GM18511 (cell line): Measurements from ENCODE around the gene CC2D2A.
"Not testable (repeated sequence)": the region's sequence is repeated elsewhere in the genome, so short reads cannot be mapped to it uniquely, and the experiment has no call there.

Experiments
- ATAC-seq: cut with Tn5 transposase; IDR thresholded peaks from one replicate; pipeline ENCODE4 v1.9.1; 2021; ENCODE audit warnings: mild to moderate bottlenecking, moderate library complexity; ENCODE audit not compliant: unreplicated experiment

Gene CC2D2A

DNA sequence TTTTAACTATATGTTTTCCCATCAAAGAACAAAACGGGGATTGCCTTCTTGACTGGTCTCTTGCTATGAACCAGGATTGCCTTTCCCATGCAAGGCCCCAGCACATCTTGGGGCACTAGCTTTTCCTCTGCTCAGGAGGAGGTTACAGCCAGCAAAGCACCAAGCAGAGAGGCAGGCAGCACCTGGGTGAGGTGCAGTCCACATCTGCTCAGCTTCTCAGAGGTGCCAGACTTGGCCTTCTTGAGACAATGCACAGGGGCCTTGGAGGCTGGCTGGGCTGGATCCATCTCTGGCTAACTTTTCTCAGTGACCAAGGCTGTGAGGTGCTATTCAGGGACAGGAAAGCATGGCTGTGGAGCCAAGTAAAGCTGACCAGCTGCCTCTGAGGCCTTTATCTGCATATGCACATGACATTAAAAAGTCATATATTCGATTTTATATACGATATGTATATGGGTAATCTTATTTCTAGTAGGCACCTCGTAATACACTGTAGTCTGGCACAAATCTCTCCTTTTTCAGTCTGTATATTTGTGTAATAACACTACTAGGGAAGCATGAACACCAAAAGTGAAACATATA lies 86.9 kb downstream of the CC2D2A start:
- no peak for ATAC-seq

- ATAC-seq = no peak
Observed at GRCh38 chr4:15557786-15558550, 88.3 kb downstream of the CC2D2A start.

DNA sequence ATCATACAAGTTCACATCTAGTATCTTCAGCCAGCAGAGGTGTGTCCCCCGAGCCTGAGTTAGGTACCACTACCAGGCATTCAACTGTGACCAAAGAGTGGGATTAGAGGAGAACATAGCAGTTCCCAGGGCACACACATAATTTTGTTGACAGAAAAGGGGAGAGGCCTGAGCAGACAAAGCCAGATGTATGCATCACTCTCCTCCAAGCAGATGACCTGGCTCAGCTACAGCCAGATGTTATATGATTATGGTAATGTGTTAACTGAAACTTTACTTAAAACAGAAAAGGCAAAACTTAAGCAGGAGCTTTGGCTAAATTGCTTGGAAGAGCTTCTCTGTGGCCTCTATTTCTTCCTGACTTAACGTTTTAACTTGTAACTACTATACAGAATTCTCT lies 88.9 kb downstream of the CC2D2A start:
- no peak for ATAC-seq

- no peak for ATAC-seq
Observed at GRCh38 chr4:15562114-15562513, 92.4 kb downstream of the CC2D2A start.

GRCh38 chr4:15562623-15563022 lies 92.9 kb downstream of the CC2D2A start:
- ATAC-seq = no peak

- no peak for ATAC-seq
Observed at GRCh38 chr4:15563871-15564270, 94.2 kb downstream of the CC2D2A start.

DNA sequence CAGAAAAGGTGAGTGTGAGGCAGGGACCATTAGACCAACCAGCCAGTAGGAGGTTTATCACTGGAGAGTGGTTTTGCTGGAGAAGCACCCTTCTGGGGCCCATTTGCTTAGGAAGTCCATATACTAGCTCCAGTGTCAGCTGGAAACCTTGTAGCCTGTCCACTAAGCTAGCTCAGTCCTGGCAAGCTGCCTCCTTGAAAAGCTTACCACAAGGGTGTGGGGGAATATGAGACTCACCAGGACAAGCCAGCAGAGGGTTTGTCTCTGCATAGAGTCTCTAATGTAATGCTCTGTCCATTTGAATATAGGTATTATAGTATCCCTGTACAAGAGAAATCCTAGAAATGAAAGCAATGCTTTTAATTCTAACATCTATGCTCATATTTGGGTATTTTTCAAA lies 99.1 kb downstream of the CC2D2A start:
- ATAC-seq = no peak

DNA sequence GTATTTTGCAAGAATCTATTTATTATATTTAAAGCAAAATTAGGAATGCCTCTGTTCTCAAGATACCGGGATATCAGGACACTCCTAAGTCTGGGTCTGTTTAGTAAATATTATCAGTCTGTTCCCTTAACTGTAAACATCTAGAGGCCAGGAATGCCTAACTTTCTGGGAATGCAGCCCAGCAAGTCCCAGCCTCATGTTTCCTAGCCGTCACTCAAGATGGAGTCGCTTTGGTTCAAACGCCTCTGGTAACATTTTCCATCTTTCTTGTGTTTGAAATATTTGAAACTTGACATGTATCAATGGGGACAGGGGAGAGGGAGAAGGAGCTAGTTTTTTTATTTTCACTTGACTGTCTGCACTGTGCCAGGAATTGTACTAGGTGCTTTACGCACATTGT lies 100.1 kb downstream of the CC2D2A start:
- ATAC-seq = no peak

GRCh38 chr4:15575966-15576365 lies 106.3 kb downstream of the CC2D2A start:
- no peak for ATAC-seq

GRCh38 chr4:15577508-15577907 lies 107.8 kb downstream of the CC2D2A start:
- ATAC-seq = no peak

DNA sequence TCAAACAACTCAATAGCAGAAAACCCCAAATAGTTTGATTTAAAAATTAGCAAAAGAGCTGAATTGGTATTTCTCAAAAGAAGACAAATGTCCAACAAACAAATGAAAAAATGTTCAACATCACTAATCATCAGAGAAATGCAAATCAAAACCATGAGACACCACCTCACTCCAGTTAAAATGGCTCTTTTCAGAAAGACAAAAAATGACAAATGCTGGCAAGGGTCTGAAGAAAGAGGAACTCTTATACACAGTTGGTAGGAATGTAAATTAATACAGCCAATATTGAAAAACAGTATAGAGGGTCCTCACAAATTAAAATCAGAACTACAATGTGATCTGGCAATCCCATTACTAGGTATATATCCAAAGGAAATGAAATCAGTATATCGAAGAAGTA lies 115.1 kb downstream of the CC2D2A start:
- ATAC-seq = no peak

DNA sequence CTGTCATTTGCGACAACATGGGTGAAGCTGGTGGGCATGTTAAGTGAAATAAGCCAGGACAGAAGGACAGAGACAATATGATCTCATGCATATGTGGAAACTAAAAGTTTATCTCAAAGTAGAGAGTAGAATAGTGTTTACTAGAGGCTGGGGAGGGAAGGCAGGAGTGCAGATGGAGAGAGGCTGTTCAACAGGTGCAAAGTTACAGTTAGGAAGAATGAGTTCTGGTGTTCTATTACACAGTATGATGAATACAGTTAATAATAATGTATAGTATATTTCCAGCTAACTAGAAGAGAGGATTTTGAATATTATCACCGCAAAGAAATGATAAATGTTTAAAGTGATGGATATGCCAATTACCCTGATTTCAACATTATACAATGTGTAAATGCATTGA lies 115.6 kb downstream of the CC2D2A start:
- ATAC-seq = no peak

DNA sequence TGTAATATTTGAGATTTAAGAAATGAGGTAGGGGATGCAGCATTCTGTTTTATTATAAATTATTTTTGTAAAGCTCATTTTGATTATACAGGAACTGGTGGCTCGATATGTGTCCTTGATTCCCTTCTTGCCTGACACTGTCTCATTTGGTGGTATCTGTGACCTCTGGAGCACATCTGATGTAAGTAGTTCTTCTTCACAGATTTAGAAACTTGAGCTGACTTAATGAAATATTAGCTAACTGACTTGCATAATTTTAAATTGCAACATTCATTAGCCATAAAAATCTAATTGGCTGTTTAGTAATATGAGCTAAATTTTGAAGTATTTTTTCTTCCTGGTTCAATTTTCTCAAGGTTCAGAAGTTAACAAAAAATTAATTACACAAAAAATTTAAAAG lies 116.4 kb downstream of the CC2D2A start:
- ATAC-seq = no peak

DNA sequence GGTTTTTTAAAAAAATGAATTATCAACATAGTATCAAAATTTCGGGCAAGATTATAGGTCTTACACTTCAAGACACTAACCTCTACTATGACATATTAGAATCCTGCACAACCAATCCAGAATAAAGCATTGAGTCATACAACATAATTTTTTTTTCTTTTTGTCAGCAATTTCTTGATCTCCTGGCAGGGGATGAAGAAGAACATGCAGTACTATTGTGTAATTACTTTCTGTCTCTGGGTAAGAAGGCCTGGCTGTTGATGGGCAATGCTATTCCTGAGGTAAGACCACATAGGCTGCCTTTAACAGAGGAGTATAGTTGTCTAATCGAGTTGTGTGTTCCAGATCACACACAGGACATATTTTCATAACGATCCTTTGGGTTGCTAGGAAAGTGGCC lies 118.0 kb downstream of the CC2D2A start:
- no peak for ATAC-seq

- no peak for ATAC-seq
Observed at GRCh38 chr4:15592799-15593198, 123.1 kb downstream of the CC2D2A start.

DNA sequence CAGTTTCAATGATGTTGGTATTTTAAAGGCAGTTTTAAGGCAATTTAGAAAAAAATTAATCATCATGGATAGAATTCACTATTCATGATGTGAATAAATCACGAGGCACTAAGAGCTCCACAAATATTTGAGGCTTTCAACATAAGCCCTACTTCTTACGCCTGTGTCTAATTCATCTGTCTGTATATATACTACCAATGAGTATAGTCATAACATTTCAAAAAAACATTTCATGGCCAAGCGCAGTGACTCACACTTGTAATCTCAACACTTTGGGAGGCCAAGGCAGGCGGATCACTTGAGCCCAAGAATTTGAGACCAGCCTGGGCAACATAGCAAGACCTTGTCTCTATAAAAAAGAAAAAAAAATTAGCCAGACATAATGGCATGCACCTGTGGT lies 129.0 kb downstream of the CC2D2A start:
- no peak for ATAC-seq

DNA sequence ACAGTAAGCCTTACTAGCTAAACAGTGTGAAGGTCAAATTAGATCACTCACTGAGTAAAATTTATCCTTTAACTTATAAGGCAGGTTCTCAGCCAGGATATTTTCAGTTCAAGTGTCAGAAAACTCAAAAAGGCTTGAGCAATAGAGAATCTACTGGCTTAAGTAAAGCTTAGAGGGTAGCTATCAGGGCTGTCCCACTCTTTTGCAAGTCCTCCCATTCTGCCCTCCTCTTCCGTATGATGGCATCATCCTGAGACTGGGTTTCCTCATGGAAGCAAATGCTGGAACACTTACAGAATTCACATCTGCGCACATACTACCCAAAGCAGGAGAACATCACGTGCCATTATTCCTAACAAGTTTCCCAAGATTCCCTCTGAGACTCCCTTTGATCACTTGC lies 130.5 kb downstream of the CC2D2A start:
- no peak for ATAC-seq

GRCh38 chr4:15601862-15602261 lies 132.2 kb downstream of the CC2D2A start:
- no peak for ATAC-seq

GRCh38 chr4:15605537-15605936 lies 135.9 kb downstream of the CC2D2A start:
- ATAC-seq = no peak

DNA sequence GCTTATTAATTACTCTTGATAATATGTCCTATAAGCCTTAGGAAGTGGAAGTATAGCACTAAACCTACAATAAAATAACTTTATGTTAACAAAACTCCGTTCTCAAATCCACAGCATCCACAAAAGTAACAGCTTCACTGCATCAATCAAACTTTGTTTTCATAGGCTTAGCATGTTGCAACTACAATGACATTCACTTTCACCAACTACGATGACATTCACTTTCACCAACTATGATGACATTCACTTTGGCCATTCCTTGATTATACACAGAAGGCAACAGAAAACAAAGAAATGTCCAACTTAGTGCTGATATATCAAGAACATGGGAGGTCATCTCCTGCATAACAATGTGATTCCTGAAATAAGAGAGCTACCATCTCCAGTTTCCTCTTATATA lies 141.2 kb downstream of the CC2D2A start:
- no peak for ATAC-seq

GRCh38 chr4:15612136-15612535 lies 142.5 kb downstream of the CC2D2A start:
- ATAC-seq = no peak

GRCh38 chr4:15614891-15615290 lies 145.2 kb downstream of the CC2D2A start:
- not testable (repeated sequence) for ATAC-seq

- ATAC-seq = not testable (repeated sequence)
Observed at GRCh38 chr4:15617407-15617806, 147.7 kb downstream of the CC2D2A start.
